IMR-90 (cell line): Measurements from ENCODE around the gene MLANA. TPM values are rescaled to one million over a fixed set of nuclear protein-coding genes. Genes with fewer than 3 reads are reported as not detected.

Experiments
- ATAC-seq: fragments of 200-7000 bp; cut with Tn5 transposase; 2 replicates; pipeline ENCODE4 v1.9.1; 2020; ENCODE audit warnings: low read depth, mild to moderate bottlenecking, moderate library complexity
- BruUV-seq: library from RNA; stranded (reverse); fragments of 400-500 nt; replicated peaks from 2 replicates; lab custom pipeline; 2021; lab: Mats Ljungman, UMichigan
- CTCF ChIA-PET: fragments of 300-600 bp; formaldehyde crosslinking; extraction: SDS; loops from one replicate; lab custom pipeline; 2021; ENCODE audit warnings: antibody characterized with exemption; lab: Yijun Ruan, JAX
- POLR2A ChIA-PET: fragments of 300-600 bp; sonication (Branson Sonifier 250); formaldehyde crosslinking; loops from one replicate; lab custom pipeline; 2022; ENCODE audit warnings: antibody characterized with exemption; ENCODE audit not compliant: unreplicated experiment; lab: Charles Lee
- DNase-seq: peaks from one replicate; pipeline ENCODE4 v3.0.0; 2013
- H2AFZ ChIP-seq: replicated peaks from 2 replicates; pipeline ENCODE3; 2013; ENCODE audit warnings: low read length, mild to moderate bottlenecking; ENCODE audit not compliant: poor library complexity
- H2AK5ac ChIP-seq: 2 replicates; pipeline ENCODE4 v1.6.1; 2013; ENCODE audit warnings: low read depth, low read length, inconsistent platforms
- H2AK9ac ChIP-seq: replicated peaks from 2 replicates; pipeline ENCODE3; 2013; ENCODE audit warnings: mild to moderate bottlenecking, low read depth, low read length, moderate library complexity; ENCODE audit not compliant: poor library complexity
- H2BK120ac ChIP-seq: 2 replicates; pipeline ENCODE4 v1.6.1; 2013; ENCODE audit warnings: low read depth, low read length, inconsistent platforms
- H2BK15ac ChIP-seq: 3 replicates; pipeline ENCODE4 v1.6.1; 2013; ENCODE audit warnings: low read depth, low read length, inconsistent platforms
- H2BK20ac ChIP-seq: 2 replicates; pipeline ENCODE4 v1.6.1; 2013; ENCODE audit warnings: low read depth, mild to moderate bottlenecking, inconsistent platforms, low read length, moderate library complexity
- H2BK5ac ChIP-seq: 2 replicates; pipeline ENCODE4 v1.6.1; 2013; ENCODE audit warnings: mild to moderate bottlenecking, low read depth, low read length, inconsistent platforms; ENCODE audit not compliant: poor library complexity, severe bottlenecking
- H3K14ac ChIP-seq: replicated peaks from 2 replicates; pipeline ENCODE4 v1.6.1; 2013; ENCODE audit warnings: low read depth, low read length, inconsistent platforms
- H3K18ac ChIP-seq: 2 replicates; pipeline ENCODE4 v1.6.1; 2013; ENCODE audit warnings: low read depth, low read length, control low read depth
- H3K23ac ChIP-seq: 2 replicates; pipeline ENCODE4 v1.6.1; 2013; ENCODE audit warnings: low read depth, low read length, inconsistent platforms
- H3K27ac ChIP-seq: 2 replicates; pipeline ENCODE4 v1.5.1; 2013; ENCODE audit warnings: mild to moderate bottlenecking, control low read depth, low read length; ENCODE audit not compliant: insufficient read depth
- H3K27me3 ChIP-seq: 2 replicates; pipeline ENCODE4 v1.6.1; 2013; ENCODE audit warnings: low read length; ENCODE audit not compliant: control insufficient read depth, insufficient read depth
- H3K36me3 ChIP-seq: 2 replicates; pipeline ENCODE4 v1.6.1; 2013; ENCODE audit warnings: low read length, mixed read lengths; ENCODE audit not compliant: control insufficient read depth, insufficient read depth
- H3K4ac ChIP-seq: 2 replicates; pipeline ENCODE4 v1.6.1; 2013; ENCODE audit warnings: low read depth, low read length, inconsistent platforms
- H3K4me1 ChIP-seq: 2 replicates; pipeline ENCODE4 v1.6.1; 2013; ENCODE audit warnings: low read length, mixed read lengths; ENCODE audit not compliant: control insufficient read depth, insufficient read depth
- H3K4me2 ChIP-seq: 2 replicates; pipeline ENCODE4 v1.6.1; 2013; ENCODE audit warnings: low read depth, mild to moderate bottlenecking, control low read depth, low read length, moderate library complexity
- H3K4me3 ChIP-seq: 2 replicates; pipeline ENCODE4 v1.5.1; 2013; ENCODE audit warnings: low read depth, mild to moderate bottlenecking, control low read depth, low read length, moderate library complexity; ENCODE audit not compliant: insufficient read depth
- H3K56ac ChIP-seq: 2 replicates; pipeline ENCODE4 v1.6.1; 2013; ENCODE audit warnings: low read length, inconsistent platforms; ENCODE audit not compliant: insufficient read depth; ENCODE audit errors: extremely low read depth
- H3K79me1 ChIP-seq, 2 experiments: 2 replicates each; pipeline ENCODE4 v1.6.1; 2013; ENCODE audit warnings: low read length in 2 of 2, inconsistent platforms in 1 of 2, low read depth in 1 of 2
- H3K9ac ChIP-seq: 2 replicates; pipeline ENCODE4 v1.6.1; 2013; ENCODE audit warnings: low read depth, low read length, control low read depth
- H3K9me1 ChIP-seq: 2 replicates; pipeline ENCODE4 v1.6.1; 2013; ENCODE audit warnings: low read length, inconsistent platforms; ENCODE audit not compliant: insufficient read depth
- H3K9me3 ChIP-seq: 2 replicates; pipeline ENCODE4 v1.6.1; 2013; ENCODE audit warnings: low read length; ENCODE audit not compliant: control insufficient read depth, insufficient read depth
- H4K20me1 ChIP-seq: 2 replicates; pipeline ENCODE4 v1.6.1; 2013; ENCODE audit warnings: low read length, inconsistent platforms; ENCODE audit not compliant: insufficient read depth
- H4K5ac ChIP-seq: 2 replicates; pipeline ENCODE4 v1.6.1; 2013; ENCODE audit warnings: mild to moderate bottlenecking, low read depth, low read length, control low read depth
- H4K8ac ChIP-seq, 2 experiments: 2 replicates each; pipeline ENCODE4 v1.6.1; 2013; ENCODE audit warnings: low read depth in 2 of 2, low read length in 2 of 2, control low read depth in 1 of 2, inconsistent platforms in 1 of 2
- H4K91ac ChIP-seq: 2 replicates; pipeline ENCODE4 v1.6.1; 2013; ENCODE audit warnings: low read depth, low read length, inconsistent platforms; ENCODE audit not compliant: insufficient read depth
- BHLHE40 ChIP-seq: fragments of 150-350 bp; IDR thresholded peaks from 2 replicates; pipeline ENCODE4 v1.6.1; 2016; ENCODE audit warnings: mild to moderate bottlenecking, low read depth, low read length
- CEBPB ChIP-seq: IDR thresholded peaks from 2 replicates; pipeline ENCODE4 v1.6.1; 2012; ENCODE audit warnings: low read depth, low read length, improper control_type of control experiment
- MAZ ChIP-seq: IDR thresholded peaks from 2 replicates; pipeline ENCODE4 v1.6.1; 2012; ENCODE audit warnings: low read depth, mild to moderate bottlenecking, low read length, improper control_type of control experiment, moderate library complexity, borderline replicate concordance
- RCOR1 ChIP-seq: IDR thresholded peaks from 2 replicates; pipeline ENCODE4 v1.6.1; 2012; ENCODE audit warnings: mild to moderate bottlenecking, low read length, improper control_type of control experiment; ENCODE audit not compliant: insufficient replicate concordance
- whole genome bisulfite sequencing, 2 experiments: methylation state at CpG; one replicate each; pipeline versions ENCODE4 v1.1.5 to v1.1.7; 2013; ENCODE audit warnings: missing lambda C conversion rate in 2 of 2; ENCODE audit not compliant: insufficient read length in 1 of 2; ENCODE audit errors: extremely low coverage in 2 of 2; 5-methylcytosine and 5-hydroxymethylcytosine counted together
- dilution Hi-C: fragments of 300-500 bp; cut with HindIII; formaldehyde crosslinking; loops from one replicate; pipeline ENCODE4 v1.14.3; 2018; ENCODE audit warnings: low sequenced_read_pairs; ENCODE audit not compliant: unreplicated experiment
- in situ Hi-C: fragments of 300-500 bp; cut with MboI; formaldehyde crosslinking; loops from 3 replicates; pipeline ENCODE4 v1.14.3; 2019; ENCODE audit warnings: low sequenced_read_pairs, inconsistent platforms, mixed read lengths
- intact Hi-C: fragments of 100-400 bp; cut with micrococcal nuclease; formaldehyde crosslinking; loops from 2 replicates; pipeline ENCODE4 v1.10.0; 2022
- polyA plus RNA-seq, 3 experiments: library from polyadenylated mRNA; depleted of rRNA; stranded (reverse); fragments of >200 nt; gene quantifications; 2 replicates each; pipeline ENCODE4 v1.2.3, GENCODE V29; 2012; ENCODE audit warnings: low replicate concordance in 1 of 3
- total RNA-seq: library from RNA; depleted of rRNA; stranded (reverse); fragments of >200 nt; gene quantifications from 2 replicates; pipeline ENCODE4 v1.2.3, GENCODE V29; 2012

The MLANA gene
- total and polyA plus RNA-seq, 2 of the 4 experiments (the other 2 are of a cell fraction) = not detected

- no peak overlapping the region for H2BK5ac ChIP-seq
- intact Hi-C loops = loop anchor here (5.0 kb wide), 1 partner anchor 33 kb away; no protein-coding TSS in a partner anchor
- POLR2A ChIA-PET = no interaction called here
Measured at GRCh38 chr9:5945112-5945511, 54.4 kb downstream of the MLANA start.

More at GRCh38 chr9:5945112-5945511, 54.4 kb downstream of the MLANA start:
- Histone ChIP-seq H3K79me1 (peaks cover 3 to 4% of the 10 kb centered on the region in 2 experiments; a peak in 1 of 4 replicates), H3K18ac (no peak overlapping the region), H3K14ac (no peak overlapping the region), H3K27me3 (no peaks in the 10 kb centered on the region), H2BK120ac (no peak overlapping the region), H2AFZ (no peak overlapping the region), H3K4me1 (0 out of 2 replicates have a peak, but pooled peaks cover 1% of the 10 kb centered on the region), H2BK15ac (no peak overlapping the region), H3K9me1 (0 out of 2 replicates have a peak, but pooled peaks cover 2% of the 10 kb centered on the region), H4K5ac (no peak overlapping the region), H3K27ac (no peak overlapping the region), H3K56ac (no peak overlapping the region), H4K20me1 (no peaks in the 10 kb centered on the region), H4K91ac (no peak overlapping the region), H3K4me3 (no peak overlapping the region), H2BK20ac (no peak overlapping the region), H4K8ac (no peak overlapping the region), H3K4ac (no peak overlapping the region), H3K36me3 (no peaks in the 10 kb centered on the region), H2AK5ac (no peak overlapping the region), H3K9ac (no peak overlapping the region), H2AK9ac (no peak overlapping the region), H3K23ac (no peak overlapping the region), H3K4me2 (no peak overlapping the region), H3K9me3 (no peaks in the 10 kb centered on the region)
- dilution Hi-C loops (no loop called here), in situ Hi-C loops (no loop called here)
- no CpG with 5 or more reads among the region's 1 CpG for WGBS, 2 experiments
- TF ChIP-seq BHLHE40 (no peak), MAZ (no peak), RCOR1 (no peak), CEBPB (no peak)
- no peak for ATAC-seq
- CTCF ChIA-PET = no interaction called here
- BruUV-seq = no TSS peak
- DNase-seq = no peak
